ENCODE data around the gene MYO1E. TPM values are rescaled to one million over a fixed set of nuclear protein-coding genes. Genes with fewer than 3 reads are reported as not detected.

Gene MYO1E
- total RNA-seq, 4 donors from 2014 or later: 131 to 388 (median 345) TPM

DNA sequence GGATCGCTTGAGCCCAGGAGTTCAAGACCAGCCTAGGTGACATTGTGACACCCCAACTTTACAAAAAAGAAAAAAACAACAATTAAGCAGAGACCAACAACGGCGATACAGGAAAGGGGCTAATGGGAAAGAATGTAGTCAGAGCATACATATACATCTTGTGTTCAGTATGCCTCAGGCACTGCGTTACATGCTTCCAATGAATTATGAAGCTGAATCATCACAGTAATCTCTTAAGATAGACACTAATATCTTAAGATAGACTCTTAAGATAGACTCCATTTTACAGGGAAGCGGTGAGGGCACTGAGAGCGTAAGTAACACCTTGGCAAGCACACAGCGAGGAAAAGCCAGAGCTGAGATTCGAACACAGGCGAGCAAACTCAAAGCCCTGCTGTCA, 172.1 kb downstream of the MYO1E start:
- intact Hi-C loops (cut with DNase I; ENCODE audit: low total_unique reads): no loop called here
- TF ChIP-seq POLR2A (IDR thresholded peaks at IDR 0.05) (no peak), EP300 (IDR thresholded peaks at IDR 0.05; ENCODE audit: low read depth) (no peak), POLR2AphosphoS5 (IDR thresholded peaks at IDR 0.05) (no peak)
- TF ChIP-seq, protein P1, sequence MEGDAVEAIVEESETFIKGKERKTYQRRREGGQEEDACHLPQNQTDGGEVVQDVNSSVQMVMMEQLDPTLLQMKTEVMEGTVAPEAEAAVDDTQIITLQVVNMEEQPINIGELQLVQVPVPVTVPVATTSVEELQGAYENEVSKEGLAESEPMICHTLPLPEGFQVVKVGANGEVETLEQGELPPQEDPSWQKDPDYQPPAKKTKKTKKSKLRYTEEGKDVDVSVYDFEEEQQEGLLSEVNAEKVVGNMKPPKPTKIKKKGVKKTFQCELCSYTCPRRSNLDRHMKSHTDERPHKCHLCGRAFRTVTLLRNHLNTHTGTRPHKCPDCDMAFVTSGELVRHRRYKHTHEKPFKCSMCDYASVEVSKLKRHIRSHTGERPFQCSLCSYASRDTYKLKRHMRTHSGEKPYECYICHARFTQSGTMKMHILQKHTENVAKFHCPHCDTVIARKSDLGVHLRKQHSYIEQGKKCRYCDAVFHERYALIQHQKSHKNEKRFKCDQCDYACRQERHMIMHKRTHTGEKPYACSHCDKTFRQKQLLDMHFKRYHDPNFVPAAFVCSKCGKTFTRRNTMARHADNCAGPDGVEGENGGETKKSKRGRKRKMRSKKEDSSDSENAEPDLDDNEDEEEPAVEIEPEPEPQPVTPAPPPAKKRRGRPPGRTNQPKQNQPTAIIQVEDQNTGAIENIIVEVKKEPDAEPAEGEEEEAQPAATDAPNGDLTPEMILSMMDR (IDR thresholded peaks at IDR 0.05): no peak
- 95 to 100% methylated on average over 2 to 9 of the region's 9 CpGs for WGBS, 2 donors (ENCODE audit: low coverage in 1 of 2)
- Histone ChIP-seq H3K36me3 (peaks cover 0 to 46% (median 15%) of the 10 kb centered on the region in 4 donors), H3K4me1 (no peaks in the 10 kb centered on the region), H3K4me3 (no peak overlapping the region), H3K27me3 (no peaks in the 10 kb centered on the region), H3K9me3 (no peaks in the 10 kb centered on the region), H3K27ac (no peak overlapping the region)
- in situ Hi-C loops (cut with MboI; ENCODE audit: low pct_ligation_motif_present in 1 of 4, low pct_unique_long_range_greater_than_20kb in 1 of 4, low sequenced_read_pairs in 3 of 4): loop anchor here in 1 of 4 donors (25.0 kb wide), 1 partner anchor 388 kb away; no protein-coding TSS in a partner anchor
- no peak for DNase-seq

DNA sequence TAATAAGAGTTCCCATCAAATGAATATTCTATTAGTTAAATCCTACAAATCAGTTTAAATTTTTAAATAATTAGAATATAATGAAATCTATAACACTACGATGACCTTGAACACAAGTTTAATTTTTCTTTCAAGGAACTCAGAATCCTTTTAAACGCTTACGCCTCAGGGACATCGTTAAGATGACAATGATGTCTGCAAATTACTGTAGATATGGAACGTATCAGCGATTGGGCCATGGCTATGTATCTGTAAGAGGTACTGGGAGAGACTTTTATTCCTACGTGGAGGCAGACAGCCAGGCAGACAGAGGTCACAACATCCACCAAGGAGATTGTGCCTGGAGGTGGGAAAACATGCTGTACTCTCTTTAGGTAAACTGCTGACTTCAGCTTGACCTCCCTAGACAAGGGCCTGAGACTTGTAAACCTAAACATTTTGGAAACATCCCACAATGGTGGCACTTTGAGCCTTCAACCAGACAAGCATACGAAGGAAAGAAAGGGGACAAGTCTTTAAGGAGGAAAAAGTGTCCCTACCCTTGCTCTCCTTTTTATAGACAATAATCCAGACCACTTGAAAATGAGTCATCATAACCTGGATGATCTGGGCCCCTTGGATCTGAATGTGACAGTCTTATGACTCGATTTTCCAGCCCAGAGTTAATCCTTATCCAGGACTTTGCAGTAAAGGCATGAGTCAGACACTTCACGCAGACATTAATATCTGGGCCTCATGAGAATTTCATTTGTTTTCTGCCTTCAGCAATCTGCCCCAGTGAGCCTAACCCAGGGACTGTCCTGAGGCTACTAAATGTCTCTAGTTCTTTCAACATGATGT, 172.8 kb downstream of the MYO1E start:
- intact Hi-C loops (cut with DNase I; ENCODE audit: low total_unique reads) (no loop called here), in situ Hi-C loops (cut with MboI; ENCODE audit: low pct_ligation_motif_present in 1 of 4, low pct_unique_long_range_greater_than_20kb in 1 of 4, low sequenced_read_pairs in 3 of 4) (loop anchor here in 1 of 4 donors (25.0 kb wide), 1 partner anchor 388 kb away; no protein-coding TSS in a partner anchor)
- H3K36me3 ChIP-seq: peaks cover 0 to 48% (median 16%) of the 10 kb centered on the region in 4 donors
- no peak overlapping the region for H3K4me3 ChIP-seq
- no peaks in the 10 kb centered on the region for H3K27me3 ChIP-seq
- peak in 2 of 3 donors; percentile 25 to 46 for TF ChIP-seq POLR2AphosphoS5 (IDR thresholded peaks at IDR 0.05)
- no peak for TF ChIP-seq POLR2A (IDR thresholded peaks at IDR 0.05)
- WGBS, 2 donors (ENCODE audit: low coverage in 1 of 2): 86 to 89% methylated on average over 7 to 10 of the region's 10 CpGs
- no peaks in the 10 kb centered on the region for H3K4me1 ChIP-seq
- DNase-seq: no peak
- no peak overlapping the region for H3K27ac ChIP-seq
- no peaks in the 10 kb centered on the region for H3K9me3 ChIP-seq

DNA sequence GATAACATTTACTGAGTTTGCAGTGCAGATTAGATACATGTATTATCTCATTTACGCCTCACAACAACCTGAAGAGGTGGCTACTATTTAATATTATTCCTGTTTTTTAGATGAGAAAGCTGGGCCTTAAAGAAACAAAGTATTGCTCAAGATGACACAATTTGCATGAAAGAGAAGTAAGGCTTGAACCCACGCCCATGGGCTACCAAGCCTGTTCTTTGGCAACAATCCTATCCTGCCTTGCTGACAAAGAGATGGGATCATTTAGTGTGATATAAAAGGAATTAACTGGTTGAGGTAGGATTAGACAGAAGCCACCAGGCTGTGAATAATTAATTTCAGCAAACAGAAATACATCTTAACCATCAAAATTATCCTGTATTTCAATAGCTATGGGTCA, 175.2 kb downstream of the MYO1E start:
- H3K36me3 ChIP-seq: peaks cover 0 to 41% (median 19%) of the 10 kb centered on the region in 4 donors
- intact Hi-C loops (cut with DNase I; ENCODE audit: low total_unique reads): no loop called here

DNA sequence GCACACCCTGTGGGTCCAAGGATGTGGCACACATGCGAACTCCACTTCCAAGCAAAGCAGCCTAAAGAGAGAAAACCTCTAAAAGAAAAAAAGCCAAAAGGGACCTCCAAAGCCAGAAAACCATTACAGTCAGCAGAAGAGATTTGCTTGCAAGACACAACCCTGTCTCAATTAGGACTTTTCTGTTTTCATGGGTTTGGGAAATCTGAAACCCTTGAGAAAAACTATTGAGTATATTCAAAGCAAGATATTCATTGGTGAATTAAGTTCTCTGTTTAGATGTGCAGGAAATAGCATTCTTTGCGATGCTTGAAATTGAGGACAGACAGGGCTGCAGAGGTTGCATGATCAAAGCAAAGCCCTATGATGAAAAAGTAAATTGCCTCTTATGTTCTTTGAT, 176.3 kb downstream of the MYO1E start:
- intact Hi-C loops (cut with DNase I; ENCODE audit: low total_unique reads) (no loop called here), in situ Hi-C loops (cut with MboI; ENCODE audit: low pct_ligation_motif_present in 1 of 4, low pct_unique_long_range_greater_than_20kb in 1 of 4, low sequenced_read_pairs in 3 of 4) (no loop called here)
- WGBS, 2 donors (ENCODE audit: low coverage in 1 of 2): 82 to 89% methylated on average over 1 to 2 of the region's 2 CpGs
- no peak for DNase-seq
- TF ChIP-seq, protein P1 (IDR thresholded peaks at IDR 0.05): no peak
- no peak for TF ChIP-seq POLR2AphosphoS5 (IDR thresholded peaks at IDR 0.05)
- TF ChIP-seq POLR2A (IDR thresholded peaks at IDR 0.05): no peak
- TF ChIP-seq EP300 (IDR thresholded peaks at IDR 0.05; ENCODE audit: low read depth): no peak
- no peaks in the 10 kb centered on the region for H3K9me3 ChIP-seq
- no peak overlapping the region for H3K4me3 ChIP-seq
- H3K4me1 ChIP-seq: peaks cover 0 to 4% (median 2%) of the 10 kb centered on the region in 4 donors
- no peaks in the 10 kb centered on the region for H3K27me3 ChIP-seq
- H3K27ac ChIP-seq: no peak overlapping the region
- peaks cover 0 to 31% (median 14%) of the 10 kb centered on the region in 4 donors for H3K36me3 ChIP-seq

More for the DNA sequence above, 175.2 kb downstream of the MYO1E start:
- Histone ChIP-seq H3K4me3 (no peak overlapping the region), H3K9me3 (no peaks in the 10 kb centered on the region), H3K27me3 (no peaks in the 10 kb centered on the region), H3K4me1 (no peaks in the 10 kb centered on the region), H3K27ac (no peak overlapping the region)
- in situ Hi-C loops (cut with MboI; ENCODE audit: low pct_ligation_motif_present in 1 of 4, low pct_unique_long_range_greater_than_20kb in 1 of 4, low sequenced_read_pairs in 3 of 4): no loop called here
- WGBS, 2 donors (ENCODE audit: low coverage in 1 of 2): 90 to 100% methylated on average over 2 of the region's 2 CpGs
- no peak for DNase-seq
- no peak for TF ChIP-seq POLR2A (IDR thresholded peaks at IDR 0.05)

DNA sequence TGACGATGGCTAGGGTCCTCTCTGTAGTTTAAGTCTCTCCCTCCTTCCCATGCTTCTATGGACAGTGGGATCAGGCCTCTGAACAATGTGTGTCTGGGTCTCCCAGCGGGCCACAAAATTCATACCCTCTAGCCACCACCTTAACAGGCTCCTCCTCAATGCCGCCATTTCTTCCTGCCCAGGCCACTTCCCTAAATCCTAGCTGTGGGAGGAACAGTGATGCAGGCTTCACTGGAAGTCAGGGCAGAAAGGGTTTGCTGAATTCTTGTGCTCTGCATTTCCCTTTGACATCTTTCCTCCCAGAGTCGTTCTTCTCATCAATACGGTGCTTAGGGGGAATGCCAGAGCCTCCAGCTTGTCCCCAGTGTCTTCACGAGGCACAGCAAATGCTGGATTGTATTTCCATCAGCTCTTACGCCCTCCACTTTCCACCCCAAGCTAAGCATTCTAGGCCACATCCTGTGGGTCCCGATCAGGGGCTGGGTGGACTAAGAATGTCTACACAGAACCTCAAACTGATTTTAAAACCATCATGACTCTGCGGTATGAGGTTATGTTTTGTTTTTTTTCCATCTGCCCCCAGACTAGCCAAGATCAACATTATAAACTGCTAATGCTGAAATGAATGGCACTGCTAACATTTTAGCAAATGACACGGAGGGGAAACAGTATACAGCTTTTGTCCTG, 177.9 kb downstream of the MYO1E start:
- H3K27me3 ChIP-seq: no peaks in the 10 kb centered on the region
- H3K36me3 ChIP-seq: peaks cover 0 to 38% (median 16%) of the 10 kb centered on the region in 4 donors
- no peak overlapping the region for H3K4me3 ChIP-seq
- H3K27ac ChIP-seq: no peak overlapping the region
- in situ Hi-C loops (cut with MboI; ENCODE audit: low pct_ligation_motif_present in 1 of 4, low pct_unique_long_range_greater_than_20kb in 1 of 4, low sequenced_read_pairs in 3 of 4): no loop called here
- TF ChIP-seq EP300 (IDR thresholded peaks at IDR 0.05; ENCODE audit: low read depth) (no peak), POLR2A (IDR thresholded peaks at IDR 0.05) (no peak), POLR2AphosphoS5 (IDR thresholded peaks at IDR 0.05) (no peak)
- TF ChIP-seq, protein P1 (IDR thresholded peaks at IDR 0.05): no peak
- no peak for DNase-seq
- peaks cover 0 to 5% (median 2%) of the 10 kb centered on the region in 4 donors for H3K4me1 ChIP-seq
- intact Hi-C loops (cut with DNase I; ENCODE audit: low total_unique reads): no loop called here
- H3K9me3 ChIP-seq: no peaks in the 10 kb centered on the region
- WGBS, 2 donors (ENCODE audit: low coverage in 1 of 2): 87 to 89% methylated on average over 6 to 10 of the region's 10 CpGs

Data from transverse colon (tissue), 4 donors.